Stimulated activated CD4-positive, alpha-beta T cell treated with anti-CD3 and anti-CD28 coated beads, Interleukin-1b, Interleukin-23, amount 100 ng/mL, for 1 hour (primary cell): ENCODE data around the gene VRK1.
A peak's percentile ranks its signal among the peaks of the same experiment; 100 is the strongest.
"Not testable (repeated sequence)": the region's sequence is repeated elsewhere in the genome, so short reads cannot be mapped to it uniquely, and the experiment has no call there.

ENCODE experiments used
- DNase-seq, 2 donors: peaks; one replicate each; pipeline ENCODE4 v3.0.0-alpha.2; 2020; ENCODE audit warnings: low read depth in 2 of 2

VRK1 gene

GRCh38 chr14:96796851-96797581, at the start of gene VRK1:
Gene VRK1 (plus strand): TSS chr14:96797382. CDS start chr14:96833472, 36,090 bp downstream.
- DNase-seq: peak; percentile 80 to 89

GRCh38 chr14:96747608-96748007, 49.6 kb upstream of the VRK1 start:
- no peak for DNase-seq

GRCh38 chr14:96748362-96748761, 48.8 kb upstream of the VRK1 start:
- no peak for DNase-seq

GRCh38 chr14:96751505-96751904, 45.7 kb upstream of the VRK1 start:
- DNase-seq: no peak

- no peak for DNase-seq
Observed at GRCh38 chr14:96752125-96752524, 45.1 kb upstream of the VRK1 start.

GRCh38 chr14:96752594-96752993, 44.6 kb upstream of the VRK1 start:
- DNase-seq: no peak

GRCh38 chr14:96754162-96754844, 42.9 kb upstream of the VRK1 start:
- DNase-seq: no peak

GRCh38 chr14:96754845-96755184, 42.4 kb upstream of the VRK1 start:
- DNase-seq: no peak

- DNase-seq: no peak
Observed at GRCh38 chr14:96756745-96757144, 40.4 kb upstream of the VRK1 start.

- DNase-seq: no peak
Observed at GRCh38 chr14:96757456-96757855, 39.7 kb upstream of the VRK1 start.

- no peak for DNase-seq
Observed at GRCh38 chr14:96761066-96761465, 36.1 kb upstream of the VRK1 start.

- no peak for DNase-seq
Observed at GRCh38 chr14:96762650-96763049, 34.5 kb upstream of the VRK1 start.

GRCh38 chr14:96764012-96764411, 33.2 kb upstream of the VRK1 start:
- no peak for DNase-seq

GRCh38 chr14:96765205-96765604, 32.0 kb upstream of the VRK1 start:
- DNase-seq: not testable (repeated sequence)

- no peak for DNase-seq
Observed at GRCh38 chr14:96772929-96773328, 24.3 kb upstream of the VRK1 start.

GRCh38 chr14:96776791-96777190, 20.4 kb upstream of the VRK1 start:
- no peak for DNase-seq

GRCh38 chr14:96780500-96780899, 16.7 kb upstream of the VRK1 start:
- DNase-seq: no peak

GRCh38 chr14:96781371-96781770, 15.8 kb upstream of the VRK1 start:
- no peak for DNase-seq

- DNase-seq: no peak
Observed at GRCh38 chr14:96782436-96782835, 14.7 kb upstream of the VRK1 start.

- DNase-seq: no peak
Observed at GRCh38 chr14:96783043-96783914, 13.9 kb upstream of the VRK1 start.

- DNase-seq: no peak
Observed at GRCh38 chr14:96783915-96784224, 13.3 kb upstream of the VRK1 start.

GRCh38 chr14:96790186-96790585, 7.0 kb upstream of the VRK1 start:
- no peak for DNase-seq

GRCh38 chr14:96790706-96791105, 6.5 kb upstream of the VRK1 start:
- no peak for DNase-seq
